Measurements from ENCODE around the gene CSK.

CSK gene

GRCh38 chr15:74748322-74748946 is 33.4 kb upstream of the CSK start, which contains the start of gene CYP1A2:
Gene CYP1A2, plus strand, starts transcription at chr15:74748845. Its CDS starts 894 bp downstream, at chr15:74749739.
- ATAC-seq (ENCODE audit: insufficient read depth, low read depth), result no peak
- no peak for TF ChIP-seq CTCF (IDR thresholded peaks at IDR 0.05; ENCODE audit: borderline replicate concordance, extremely low read depth, low read length, poor library complexity, severe bottlenecking)
- no peak for TF ChIP-seq EZH2 (IDR thresholded peaks at IDR 0.05; ENCODE audit: borderline replicate concordance, low read depth, low read length, severe bottlenecking)
- H3K36me3 ChIP-seq (ENCODE audit: insufficient read depth, low read length), result no peaks in the 10 kb centered on the region

GRCh38 chr15:74749832-74750231 is 32.0 kb upstream of the CSK start:
- TF ChIP-seq EZH2 (IDR thresholded peaks at IDR 0.05; ENCODE audit: borderline replicate concordance, low read depth, low read length, severe bottlenecking), result no peak
- TF ChIP-seq CTCF (IDR thresholded peaks at IDR 0.05; ENCODE audit: borderline replicate concordance, extremely low read depth, low read length, poor library complexity, severe bottlenecking), result no peak
- DNase-seq, result no peak
- Histone ChIP-seq H3K36me3 (ENCODE audit: insufficient read depth, low read length) (no peaks in the 10 kb centered on the region), H4K20me1 (ENCODE audit: insufficient read depth, low read length) (no peaks in the 10 kb centered on the region), H3K79me2 (ENCODE audit: insufficient read depth, low read length) (no peaks in the 10 kb centered on the region), H3K9me3 (ENCODE audit: insufficient read depth, low read length, severe bottlenecking) (no peaks in the 10 kb centered on the region), H3K9ac (ENCODE audit: low read depth, low read length) (no peak overlapping the region), H3K4me2 (ENCODE audit: insufficient read depth, low read length) (no peak overlapping the region), H2AFZ (ENCODE audit: low read depth, low read length) (no peak overlapping the region), H3K27me3 (ENCODE audit: insufficient read depth, low read length, poor library complexity) (peaks cover 7% of the 10 kb centered on the region), H3K4me3 (ENCODE audit: low read depth in 1 of 2, low read length in 2 of 2) (no peak overlapping the region), H3K27ac (ENCODE audit: low read length) (no peak overlapping the region), H3K4me1 (ENCODE audit: insufficient read depth, low read length) (no peaks in the 10 kb centered on the region)
- no peak for ATAC-seq (ENCODE audit: insufficient read depth, low read depth)

More at GRCh38 chr15:74748322-74748946, 33.4 kb upstream of the CSK start, which contains the start of gene CYP1A2:
- Histone ChIP-seq H4K20me1 (ENCODE audit: insufficient read depth, low read length) (no peaks in the 10 kb centered on the region), H3K79me2 (ENCODE audit: insufficient read depth, low read length) (no peaks in the 10 kb centered on the region), H3K9me3 (ENCODE audit: insufficient read depth, low read length, severe bottlenecking) (no peaks in the 10 kb centered on the region), H3K27me3 (ENCODE audit: insufficient read depth, low read length, poor library complexity) (peaks cover 4% of the 10 kb centered on the region), H3K9ac (ENCODE audit: low read depth, low read length) (no peak within 1 kb of the TSS), H3K4me3 (ENCODE audit: low read depth in 1 of 2, low read length in 2 of 2) (no peak within 1 kb of the TSS), H3K27ac (ENCODE audit: low read length) (no peak within 1 kb of the TSS), H3K4me1 (ENCODE audit: insufficient read depth, low read length) (no peaks in the 10 kb centered on the region), H2AFZ (ENCODE audit: low read depth, low read length) (no peak within 1 kb of the TSS), H3K4me2 (ENCODE audit: insufficient read depth, low read length) (no peak within 1 kb of the TSS)
- no peak for DNase-seq

- ATAC-seq (ENCODE audit: insufficient read depth, low read depth), result no peak
- H3K4me2 ChIP-seq (ENCODE audit: insufficient read depth, low read length), result no peak overlapping the region
Observed at GRCh38 chr15:74750751-74751150, 31.1 kb upstream of the CSK start.

More at GRCh38 chr15:74750751-74751150, 31.1 kb upstream of the CSK start:
- H3K36me3 ChIP-seq (ENCODE audit: insufficient read depth, low read length), result no peaks in the 10 kb centered on the region
- no peak for DNase-seq
- no peak overlapping the region for H2AFZ ChIP-seq (ENCODE audit: low read depth, low read length)
- no peaks in the 10 kb centered on the region for H3K79me2 ChIP-seq (ENCODE audit: insufficient read depth, low read length)
- no peak for TF ChIP-seq CTCF (IDR thresholded peaks at IDR 0.05; ENCODE audit: borderline replicate concordance, extremely low read depth, low read length, poor library complexity, severe bottlenecking)
- TF ChIP-seq EZH2 (IDR thresholded peaks at IDR 0.05; ENCODE audit: borderline replicate concordance, low read depth, low read length, severe bottlenecking), result no peak
- no peaks in the 10 kb centered on the region for H3K4me1 ChIP-seq (ENCODE audit: insufficient read depth, low read length)
- H3K9ac ChIP-seq (ENCODE audit: low read depth, low read length), result no peak overlapping the region
- peaks cover 9% of the 10 kb centered on the region for H3K27me3 ChIP-seq (ENCODE audit: insufficient read depth, low read length, poor library complexity)
- H3K4me3 ChIP-seq (ENCODE audit: low read depth in 1 of 2, low read length in 2 of 2), result no peak overlapping the region
- no peaks in the 10 kb centered on the region for H4K20me1 ChIP-seq (ENCODE audit: insufficient read depth, low read length)
- no peaks in the 10 kb centered on the region for H3K9me3 ChIP-seq (ENCODE audit: insufficient read depth, low read length, severe bottlenecking)
- H3K27ac ChIP-seq (ENCODE audit: low read length), result no peak overlapping the region

Data from DND-41 (cell line).